Measurements from ENCODE around the gene AP3B1. TPM values are rescaled to one million over a fixed set of nuclear protein-coding genes. Genes with fewer than 3 reads are reported as not detected.

The AP3B1 gene
- 10 to 100 TPM; 51.8 to 66.8 (median 56.6) TPM for total RNA-seq (2021; fragmentation: NEBNext Ultra II Directional; extraction: Animal tissue kit (Norgen Biotek cat#: 25700))
- long read RNA-seq, full-length matches to known transcripts = 18 of 79 reads
- long read RNA-seq, partial matches to known transcripts = 52 of 79 reads
- long read RNA-seq, other reads (novel, unspliced or antisense) = 9 of 79 reads

DNA sequence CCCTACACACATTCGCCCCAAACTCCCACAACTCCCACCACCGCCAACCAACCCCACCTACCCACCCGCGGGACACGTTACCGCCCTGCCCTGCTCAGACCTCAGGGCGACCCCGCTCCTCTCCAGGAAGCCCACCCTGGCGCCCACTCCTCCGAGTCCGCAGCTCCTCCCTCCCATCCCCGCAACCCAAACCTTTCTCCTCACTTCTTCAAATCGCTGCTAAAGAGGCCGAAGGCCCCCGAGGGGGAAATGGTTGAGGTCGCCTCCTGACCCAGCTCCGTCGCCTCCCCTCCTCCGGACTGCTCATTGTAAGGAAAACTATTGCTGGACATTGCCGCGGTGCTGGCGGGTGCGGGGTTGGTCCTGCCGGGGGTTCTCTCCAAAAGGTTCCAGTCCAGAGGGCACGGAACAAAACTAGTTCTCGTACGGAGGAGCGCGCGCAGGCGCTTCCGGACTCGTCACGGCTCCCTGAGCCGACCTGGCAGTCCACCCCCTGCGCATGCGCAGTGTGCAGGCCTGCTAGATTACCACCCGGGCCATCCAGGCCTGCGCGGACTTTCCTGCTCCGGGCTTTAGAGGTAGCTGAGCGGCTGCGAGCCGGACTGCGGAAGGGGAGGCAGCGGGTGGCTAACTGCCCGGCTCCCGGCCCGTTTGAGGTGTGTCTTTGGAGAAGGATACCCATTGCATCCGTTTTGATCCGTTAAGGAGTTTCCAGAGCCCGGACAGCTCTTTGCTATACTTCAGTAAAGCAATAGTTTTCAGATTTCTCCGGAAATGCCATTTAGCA lies at the start of gene AP3B1:
Gene AP3B1, minus strand, starts transcription at position 451 of the 787 bp plus-strand sequence. Its CDS starts 119 bp downstream, at position 332.
- TF ChIP-seq CTCF (IDR thresholded peaks at IDR 0.05) = no peak

DNA sequence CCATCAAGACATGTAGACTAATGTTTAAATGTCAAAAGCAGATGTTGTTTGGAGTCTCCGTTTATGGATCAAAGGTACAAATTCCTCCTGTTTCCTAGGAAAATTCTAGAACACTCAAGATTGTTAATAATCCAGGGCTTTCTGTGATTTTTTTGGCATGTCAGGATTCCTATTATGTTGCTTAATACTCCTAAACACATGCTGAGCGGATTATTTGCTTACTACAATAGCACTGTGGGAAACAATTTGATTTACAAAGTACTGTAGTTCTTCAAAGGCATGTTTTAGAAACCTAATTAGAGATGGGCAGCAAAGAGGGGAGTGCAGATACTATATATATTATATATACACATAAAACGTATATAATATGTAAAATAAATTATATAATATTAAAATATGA lies 46.9 kb upstream of the AP3B1 start:
- Mint-ChIP-seq H3K9me3 (peaks cover 9% of the 10 kb centered on the region), H3K36me3 (ENCODE audit: low read depth) (peaks cover 14% of the 10 kb centered on the region), H3K27ac (no peak overlapping the region), H3K4me1 (ENCODE audit: low read depth) (peaks cover 11% of the 10 kb centered on the region), H3K4me3 (no peak overlapping the region), H3K27me3 (ENCODE audit: insufficient read depth) (peaks cover 4% of the 10 kb centered on the region)
- DNase-seq = no peak
- TF ChIP-seq CTCF (IDR thresholded peaks at IDR 0.05) = no peak

More for the DNA sequence above, at the start of gene AP3B1:
- Mint-ChIP-seq H3K4me1 (ENCODE audit: low read depth) (peaks cover 43% of the 10 kb centered on the region), H3K4me3 (peak within 1 kb of the TSS; percentile 98), H3K36me3 (ENCODE audit: low read depth) (peaks cover 15% of the 10 kb centered on the region; the same call in 1 of the 2 replicates), H3K27ac (peak within 1 kb of the TSS; percentile 99), H3K27me3 (ENCODE audit: insufficient read depth) (peaks cover 4% of the 10 kb centered on the region), H3K9me3 (no peaks in the 10 kb centered on the region)
- DNase-seq = peak; percentile 99

DNA sequence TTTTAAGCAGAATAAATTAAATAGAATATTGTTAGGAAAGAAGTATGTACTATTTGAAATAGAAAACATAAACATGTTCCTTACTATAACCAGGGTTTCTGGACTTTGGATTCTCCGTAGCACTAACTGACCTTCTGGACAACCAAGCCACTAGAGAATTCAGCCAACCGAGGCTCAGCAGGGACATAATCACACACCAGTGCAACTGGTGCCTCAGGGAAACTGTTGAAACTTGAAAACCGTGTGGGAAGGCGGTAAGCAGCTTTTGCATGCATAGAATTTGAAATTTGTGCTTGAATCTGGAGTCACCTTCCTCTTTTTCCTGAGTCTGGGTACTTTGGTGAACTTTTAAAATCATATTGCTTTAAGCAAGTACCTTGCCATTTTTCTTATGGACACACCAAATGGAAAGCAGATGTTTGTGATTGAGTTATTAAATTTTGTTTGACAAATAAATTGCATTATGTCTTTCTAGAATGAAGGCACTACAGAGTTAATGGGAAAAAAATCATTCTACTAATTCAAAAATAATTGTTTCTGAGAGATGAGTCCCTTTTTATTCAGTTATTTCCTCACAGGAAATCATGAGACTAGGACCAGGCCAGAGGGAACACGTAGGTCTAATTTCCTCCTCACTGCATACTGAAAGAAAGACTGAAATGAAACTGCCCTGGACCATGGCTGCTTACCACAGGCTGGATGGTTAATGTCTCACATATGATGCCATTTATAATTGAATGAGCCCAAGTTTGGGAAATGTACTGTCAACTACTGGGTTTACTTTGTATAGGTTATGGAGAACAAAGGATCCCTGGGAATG lies 45.3 kb upstream of the AP3B1 start:
- TF ChIP-seq CTCF (IDR thresholded peaks at IDR 0.05) = no peak
- Mint-ChIP-seq H3K9me3 (peaks cover 9% of the 10 kb centered on the region), H3K4me3 (no peak overlapping the region), H3K27me3 (ENCODE audit: insufficient read depth) (peaks cover 5% of the 10 kb centered on the region), H3K27ac (no peak overlapping the region), H3K36me3 (ENCODE audit: low read depth) (peaks cover 14% of the 10 kb centered on the region), H3K4me1 (ENCODE audit: low read depth) (peaks cover 4% of the 10 kb centered on the region)
- DNase-seq = no peak

DNA sequence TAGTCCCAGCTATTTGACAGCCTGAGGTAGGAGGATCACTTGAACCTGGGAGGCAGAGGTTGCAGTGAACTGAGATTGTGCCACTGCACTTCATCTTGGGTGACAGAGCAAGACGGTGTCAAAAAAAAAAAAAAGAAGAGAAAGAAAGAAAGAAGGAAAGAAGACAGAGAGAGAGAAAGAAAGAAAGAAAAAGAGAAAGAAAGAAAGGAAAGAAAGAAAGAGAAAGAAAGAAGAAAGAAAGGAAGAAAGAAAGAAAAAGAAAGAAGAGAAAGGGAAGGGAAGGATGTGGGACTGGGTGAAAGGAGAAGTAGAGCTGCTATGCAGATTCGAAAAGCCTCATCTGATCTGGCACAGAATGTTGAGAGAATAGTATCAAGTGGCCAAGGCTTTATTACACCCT lies 42.2 kb upstream of the AP3B1 start:
- no peak for DNase-seq
- H3K9me3 Mint-ChIP-seq = peaks cover 9% of the 10 kb centered on the region
- no peak for TF ChIP-seq CTCF (IDR thresholded peaks at IDR 0.05)
- H3K27ac Mint-ChIP-seq = no peak overlapping the region
- H3K27me3 Mint-ChIP-seq (ENCODE audit: insufficient read depth) = peaks cover 5% of the 10 kb centered on the region
- peaks cover 14% of the 10 kb centered on the region for H3K36me3 Mint-ChIP-seq (ENCODE audit: low read depth)
- H3K4me1 Mint-ChIP-seq (ENCODE audit: low read depth) = peaks cover 12% of the 10 kb centered on the region
- no peak overlapping the region for H3K4me3 Mint-ChIP-seq

DNA sequence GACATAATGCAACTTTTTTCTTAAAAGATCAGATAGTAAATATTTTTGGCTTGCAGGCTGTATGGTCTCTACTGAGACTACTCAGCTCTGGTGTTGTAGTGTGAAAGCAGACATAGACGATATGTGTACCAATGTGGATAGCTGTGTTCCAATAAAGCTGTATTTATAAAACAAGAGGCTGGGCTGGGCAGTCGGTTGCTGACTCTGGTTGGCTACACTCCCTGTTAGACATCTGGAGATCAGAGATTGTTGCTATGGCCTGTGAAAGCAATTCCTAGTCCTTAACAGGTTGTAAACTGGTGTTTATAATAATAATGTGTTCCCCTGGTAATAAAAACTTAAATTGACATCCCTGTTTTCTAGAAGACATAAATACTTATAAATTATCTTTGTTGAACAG lies 41.5 kb upstream of the AP3B1 start:
- Mint-ChIP-seq H3K27me3 (ENCODE audit: insufficient read depth) (peaks cover 3% of the 10 kb centered on the region), H3K27ac (no peak overlapping the region), H3K4me3 (no peak overlapping the region), H3K4me1 (ENCODE audit: low read depth) (peaks cover 12% of the 10 kb centered on the region), H3K9me3 (peaks cover 9% of the 10 kb centered on the region), H3K36me3 (ENCODE audit: low read depth) (peaks cover 14% of the 10 kb centered on the region)
- TF ChIP-seq CTCF (IDR thresholded peaks at IDR 0.05) = no peak
- DNase-seq = no peak

Measured in HFFc6 (cell line).